Tibial nerve (tissue), 4 donors: ENCODE data around the gene PARP1. TPM values are rescaled to one million over a fixed set of nuclear protein-coding genes. Genes with fewer than 3 reads are reported as not detected.

Source experiments
- DNase-seq, 2 donors: peaks; one replicate each; pipeline ENCODE4 v3.0.0-alpha.2; 2019; ENCODE audit warnings: low spot score in 2 of 2
- H3K27ac ChIP-seq, 4 donors: fragments of 200-600 bp; sonication (generic) in 3 of 4; one replicate each; pipeline ENCODE4 v1.5.1; 2017 to 2019; ENCODE audit warnings: mild to moderate bottlenecking in 1 of 4
- H3K27me3 ChIP-seq, 2 donors: fragments of 200-600 bp; sonication (generic) in 1 of 2; one replicate each; pipeline versions ENCODE4 v1.5.1 to v1.6.0; 2017 to 2019
- H3K36me3 ChIP-seq, 3 donors: fragments of 200-600 bp; sonication (generic); one replicate each; pipeline ENCODE4 v1.5.1; 2018 to 2019
- H3K4me1 ChIP-seq, 4 donors: fragments of 200-600 bp; sonication (generic) in 3 of 4; one replicate each; pipeline ENCODE4 v1.5.1; 2017 to 2019
- H3K4me3 ChIP-seq, 4 donors: fragments of 200-600 bp; sonication (generic) in 3 of 4; one replicate each; pipeline ENCODE4 v1.5.1; 2017 to 2019; ENCODE audit warnings: mild to moderate bottlenecking in 1 of 4, moderate library complexity in 1 of 4
- H3K9me3 ChIP-seq, 4 donors: fragments of 200-600 bp; sonication (generic) in 3 of 4; one replicate each; pipeline ENCODE4 v1.5.1; 2017 to 2019
- EP300 ChIP-seq, 2 donors: sonication (generic); formaldehyde crosslinking; IDR thresholded peaks; one replicate each; pipeline ENCODE4 v1.6.1; 2017; ENCODE audit warnings: antibody characterized with exemption in 2 of 2, mild to moderate bottlenecking in 1 of 2
- POLR2A ChIP-seq, 2 donors: fragments of 450-650 bp; IDR thresholded peaks; one replicate each; pipeline ENCODE4 v1.6.1; 2017; ENCODE audit warnings: antibody characterized with exemption in 2 of 2, mild to moderate bottlenecking in 2 of 2, moderate library complexity in 2 of 2
- WGBS, 2 donors: methylation state at CpG; one replicate each; pipeline ENCODE4 v1.1.5; 2018; 5-methylcytosine and 5-hydroxymethylcytosine counted together
- total RNA-seq, 4 donors: library from RNA; depleted of rRNA; stranded (reverse); fragments of >200 nt; gene quantifications; one replicate each; pipeline ENCODE4 v1.1.0, GENCODE V29; 2016
- TF ChIP-seq, protein P1 (sequence below), 5 experiments: fragments of 200-600 bp in 3 of 5; fragments of 450-650 bp in 2 of 5; sonication (generic) in 3 of 5; IDR thresholded peaks; one replicate each; pipeline ENCODE4 v1.5.1; 2016 to 2019; ENCODE audit warnings: antibody characterized with exemption in 5 of 5, mild to moderate bottlenecking in 3 of 5, moderate library complexity in 2 of 5

The PARP1 gene
- total RNA-seq, 4 donors from 2014 or later = 91.5 to 117 (median 99.5) TPM

DNA sequence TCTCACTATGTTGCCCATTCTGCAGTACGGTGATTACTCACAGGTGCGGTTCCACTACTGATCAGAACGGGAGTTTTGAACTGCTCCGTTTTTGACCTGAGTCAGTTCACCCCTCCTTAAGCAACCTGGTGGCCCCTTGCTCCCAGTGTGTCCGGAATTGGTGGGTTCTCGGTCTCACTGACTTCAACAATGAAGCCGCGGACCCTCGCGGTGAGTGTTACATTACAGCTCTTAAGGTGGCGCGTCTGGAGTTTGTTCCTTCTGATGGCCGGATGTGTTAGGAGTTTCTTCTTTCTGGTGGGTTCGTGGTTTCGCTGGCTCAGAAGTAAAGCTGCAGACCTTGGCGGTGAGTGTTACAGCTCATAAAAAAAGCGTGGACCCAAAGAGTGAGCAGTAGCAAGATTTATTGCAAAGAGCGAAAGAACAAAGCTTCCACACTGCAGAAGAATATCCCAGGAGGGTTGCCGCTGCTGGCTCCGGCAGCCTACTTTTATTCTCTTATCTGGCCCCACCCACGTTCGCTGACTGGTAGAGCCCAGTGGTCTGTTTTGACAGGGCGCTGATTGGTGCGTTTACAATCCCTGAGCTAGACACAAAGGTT, 17.6 kb upstream of the PARP1 start:
- TF ChIP-seq, protein P1, sequence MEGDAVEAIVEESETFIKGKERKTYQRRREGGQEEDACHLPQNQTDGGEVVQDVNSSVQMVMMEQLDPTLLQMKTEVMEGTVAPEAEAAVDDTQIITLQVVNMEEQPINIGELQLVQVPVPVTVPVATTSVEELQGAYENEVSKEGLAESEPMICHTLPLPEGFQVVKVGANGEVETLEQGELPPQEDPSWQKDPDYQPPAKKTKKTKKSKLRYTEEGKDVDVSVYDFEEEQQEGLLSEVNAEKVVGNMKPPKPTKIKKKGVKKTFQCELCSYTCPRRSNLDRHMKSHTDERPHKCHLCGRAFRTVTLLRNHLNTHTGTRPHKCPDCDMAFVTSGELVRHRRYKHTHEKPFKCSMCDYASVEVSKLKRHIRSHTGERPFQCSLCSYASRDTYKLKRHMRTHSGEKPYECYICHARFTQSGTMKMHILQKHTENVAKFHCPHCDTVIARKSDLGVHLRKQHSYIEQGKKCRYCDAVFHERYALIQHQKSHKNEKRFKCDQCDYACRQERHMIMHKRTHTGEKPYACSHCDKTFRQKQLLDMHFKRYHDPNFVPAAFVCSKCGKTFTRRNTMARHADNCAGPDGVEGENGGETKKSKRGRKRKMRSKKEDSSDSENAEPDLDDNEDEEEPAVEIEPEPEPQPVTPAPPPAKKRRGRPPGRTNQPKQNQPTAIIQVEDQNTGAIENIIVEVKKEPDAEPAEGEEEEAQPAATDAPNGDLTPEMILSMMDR (IDR thresholded peaks at IDR 0.05) = no peak
- TF ChIP-seq POLR2A (IDR thresholded peaks at IDR 0.05) (no peak), EP300 (IDR thresholded peaks at IDR 0.05) (no peak)
- peaks cover 0 to 10% (median 0%) of the 10 kb centered on the region in 4 donors for H3K4me1 ChIP-seq
- DNase-seq = no peak
- WGBS, 2 donors = 57 to 63% methylated on average over 24 of the region's 24 CpGs
- no peaks in the 10 kb centered on the region for H3K36me3 ChIP-seq
- H3K27me3 ChIP-seq = no peaks in the 10 kb centered on the region
- H3K4me3 ChIP-seq = no peak overlapping the region
- no peaks in the 10 kb centered on the region for H3K9me3 ChIP-seq
- H3K27ac ChIP-seq = no peak overlapping the region

DNA sequence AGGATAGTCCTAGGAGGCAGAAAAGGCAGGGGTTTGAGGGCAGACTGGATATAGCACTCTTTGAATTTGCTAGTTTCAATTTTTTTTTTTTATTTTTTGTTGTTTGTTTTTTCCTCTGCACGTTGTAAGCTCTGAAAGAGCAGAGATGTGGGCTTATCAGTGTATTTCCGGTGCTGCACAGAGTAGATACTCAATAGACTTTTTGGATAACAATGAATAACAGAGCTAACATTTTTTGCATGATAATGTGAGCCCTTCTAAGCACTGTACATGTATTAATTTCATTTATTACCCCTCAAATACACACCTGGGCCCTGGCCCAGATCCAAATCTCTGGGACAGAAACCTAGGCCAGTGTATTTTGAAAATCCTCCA, 17.1 kb upstream of the PARP1 start:
- TF ChIP-seq EP300 (IDR thresholded peaks at IDR 0.05) = no peak
- no peak for TF ChIP-seq POLR2A (IDR thresholded peaks at IDR 0.05)
- TF ChIP-seq, protein P1 (IDR thresholded peaks at IDR 0.05) = no peak
- no peaks in the 10 kb centered on the region for H3K27me3 ChIP-seq
- H3K9me3 ChIP-seq = no peaks in the 10 kb centered on the region
- DNase-seq = no peak
- peaks cover 0 to 15% (median 2%) of the 10 kb centered on the region in 4 donors for H3K4me1 ChIP-seq
- H3K27ac ChIP-seq = no peak overlapping the region
- no peaks in the 10 kb centered on the region for H3K36me3 ChIP-seq
- no peak overlapping the region for H3K4me3 ChIP-seq
- 19 to 43% methylated on average over 2 of the region's 2 CpGs for WGBS, 2 donors

DNA sequence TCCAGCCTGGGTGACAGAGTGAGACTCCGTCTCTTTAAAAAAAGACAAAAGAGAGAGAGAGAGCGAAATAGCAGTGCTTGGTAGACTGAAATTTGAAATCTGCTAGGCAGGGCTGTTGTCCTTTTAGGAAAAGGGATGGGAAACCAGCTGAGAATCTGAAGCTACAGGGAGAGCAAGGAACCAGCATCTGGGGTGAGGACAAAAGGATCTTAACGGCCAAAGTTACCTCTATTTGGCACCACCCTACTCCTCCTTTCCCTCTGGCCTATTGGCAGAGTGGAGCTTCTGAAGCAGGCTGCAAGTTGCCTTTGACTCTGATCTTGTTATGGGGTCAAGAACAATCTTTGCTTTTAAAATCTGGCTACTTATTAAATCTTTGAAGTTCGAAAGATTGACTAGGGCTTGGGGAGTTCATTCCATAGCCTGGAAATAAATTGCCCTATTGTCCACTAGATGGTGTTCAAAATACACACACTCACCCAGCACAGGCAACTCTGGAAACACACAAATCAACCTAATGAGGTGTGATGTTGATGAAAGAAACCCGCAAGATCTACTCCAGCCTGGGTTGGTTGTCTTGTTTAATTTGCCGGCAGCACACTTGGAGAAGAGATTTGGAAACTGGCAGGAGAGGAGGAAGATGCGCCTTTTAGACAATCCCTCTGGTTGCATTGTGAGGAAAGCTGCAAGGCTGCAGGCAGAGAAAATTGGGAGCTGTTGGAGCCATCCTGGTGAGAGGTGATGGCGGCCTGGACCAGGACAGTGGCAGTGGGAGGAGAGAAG, 16.5 kb upstream of the PARP1 start:
- TF ChIP-seq, protein P1 (IDR thresholded peaks at IDR 0.05) = peak; percentile 42 to 73 (median 60)
- no peak for TF ChIP-seq POLR2A (IDR thresholded peaks at IDR 0.05)
- peak in 1 of 2 donors; percentile 32 for TF ChIP-seq EP300 (IDR thresholded peaks at IDR 0.05)
- Histone ChIP-seq H3K4me3 (no peak overlapping the region), H3K4me1 (peaks cover 0 to 18% (median 3%) of the 10 kb centered on the region in 4 donors), H3K27me3 (no peaks in the 10 kb centered on the region), H3K9me3 (no peaks in the 10 kb centered on the region), H3K27ac (peak overlapping the region in 1 of 4 donors; percentile 49), H3K36me3 (no peaks in the 10 kb centered on the region)
- 51 to 56% methylated on average over 8 of the region's 8 CpGs for WGBS, 2 donors
- no peak for DNase-seq

DNA sequence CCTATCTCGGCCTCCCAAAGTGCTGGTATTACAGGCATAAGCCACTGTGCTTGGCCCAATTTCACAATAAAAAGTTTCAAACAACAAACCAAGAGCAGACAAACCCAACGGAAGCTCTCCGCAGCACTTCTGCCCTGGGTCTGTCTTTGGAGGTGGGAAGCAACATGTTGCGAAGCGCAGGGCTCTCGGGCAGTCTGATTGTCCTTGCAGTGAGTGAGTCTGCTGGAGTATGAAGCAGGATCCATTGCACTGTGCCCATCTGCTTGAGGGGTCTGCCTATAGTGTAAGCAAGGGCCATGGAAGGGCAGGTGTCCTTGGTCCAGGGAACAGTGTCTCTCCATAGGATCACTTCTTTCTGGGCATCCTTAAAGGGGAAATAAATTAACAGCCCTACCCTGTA, 14.6 kb upstream of the PARP1 start:
- no peak overlapping the region for H3K4me3 ChIP-seq
- H3K27me3 ChIP-seq = no peaks in the 10 kb centered on the region
- no peaks in the 10 kb centered on the region for H3K9me3 ChIP-seq
- TF ChIP-seq POLR2A (IDR thresholded peaks at IDR 0.05) (no peak), EP300 (IDR thresholded peaks at IDR 0.05) (no peak)
- TF ChIP-seq, protein P1 (IDR thresholded peaks at IDR 0.05) = no peak
- WGBS, 2 donors = 98% methylated on average over 6 of the region's 6 CpGs
- no peaks in the 10 kb centered on the region for H3K36me3 ChIP-seq
- no peak for DNase-seq
- peaks cover 0 to 26% (median 3%) of the 10 kb centered on the region in 4 donors for H3K4me1 ChIP-seq
- H3K27ac ChIP-seq = no peak overlapping the region

DNA sequence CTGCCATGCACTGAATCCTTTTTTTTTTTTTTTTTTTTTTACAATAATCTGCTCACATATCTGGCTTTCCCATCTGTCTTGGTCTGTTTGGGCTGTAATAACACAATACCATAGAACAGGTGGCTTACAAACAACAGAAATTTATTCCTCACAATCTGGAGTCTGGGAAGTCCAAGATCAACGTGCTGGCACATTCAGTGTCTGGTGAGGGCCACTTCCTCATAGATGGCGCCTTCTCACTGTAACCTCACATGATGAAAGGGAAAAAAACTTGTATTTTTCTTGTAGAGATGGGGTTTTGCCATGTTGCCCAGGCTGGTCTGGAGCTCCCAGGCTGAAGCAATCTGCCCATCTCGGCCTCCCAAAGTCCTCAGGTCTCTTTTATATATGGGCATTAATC, 13.0 kb upstream of the PARP1 start:
- Histone ChIP-seq H3K4me1 (peaks cover 0 to 26% (median 3%) of the 10 kb centered on the region in 4 donors), H3K27ac (peak overlapping the region in 2 of 4 donors; percentile 68 to 73), H3K9me3 (no peaks in the 10 kb centered on the region), H3K27me3 (no peaks in the 10 kb centered on the region), H3K4me3 (no peak overlapping the region), H3K36me3 (no peaks in the 10 kb centered on the region)
- DNase-seq = no peak
- WGBS, 2 donors = 88 to 89% methylated on average over 3 of the region's 3 CpGs
- TF ChIP-seq, protein P1 (IDR thresholded peaks at IDR 0.05) = no peak
- TF ChIP-seq EP300 (IDR thresholded peaks at IDR 0.05) (no peak), POLR2A (IDR thresholded peaks at IDR 0.05) (no peak)
